Endodermal cell (in vitro differentiated cells): ENCODE measurements around the gene CEACAM1. TPM values are rescaled to one million over a fixed set of nuclear protein-coding genes. Genes with fewer than 3 reads are reported as not detected.
A peak's percentile ranks its signal among the peaks of the same experiment; 100 is the strongest.
"Not testable (repeated sequence)": the region's sequence is repeated elsewhere in the genome, so short reads cannot be mapped to it uniquely, and the experiment has no call there.

Source experiments
- DNase-seq: peaks from one replicate; pipeline ENCODE4 v3.0.0-alpha.2; 2017
- H3K27ac ChIP-seq: 2 replicates; pipeline ENCODE4 v1.5.1; 2013; ENCODE audit warnings: mild to moderate bottlenecking, low read depth, low read length, moderate library complexity
- H3K27me3 ChIP-seq: 2 replicates; pipeline ENCODE4 v1.6.1; 2013; ENCODE audit warnings: mild to moderate bottlenecking, low read length, moderate library complexity; ENCODE audit not compliant: insufficient read depth, control insufficient read depth, poor library complexity, severe bottlenecking
- H3K36me3 ChIP-seq: 2 replicates; pipeline ENCODE4 v1.7.0; 2013; ENCODE audit warnings: mild to moderate bottlenecking, low read length, moderate library complexity; ENCODE audit not compliant: control insufficient read depth, insufficient read depth
- H3K4me1 ChIP-seq: one replicate; pipeline ENCODE4 v1.7.0; 2013; ENCODE audit warnings: low read length; ENCODE audit not compliant: control insufficient read depth, insufficient read depth
- H3K4me3 ChIP-seq: 2 replicates; pipeline ENCODE4 v1.5.1; 2013; ENCODE audit warnings: mild to moderate bottlenecking, low read length, moderate library complexity
- H3K9ac ChIP-seq: 2 replicates; pipeline ENCODE4 v1.6.1; 2013; ENCODE audit warnings: mild to moderate bottlenecking, low read length, moderate library complexity; ENCODE audit not compliant: poor library complexity, severe bottlenecking; ENCODE audit errors: extremely low read depth
- H3K9me3 ChIP-seq: 2 replicates; pipeline ENCODE4 v1.6.1; 2013; ENCODE audit warnings: mild to moderate bottlenecking, low read length, moderate library complexity; ENCODE audit not compliant: control insufficient read depth
- H3K27ac Mint-ChIP-seq: 2 replicates; pipeline ENCODE4 v1.8.0; 2020; ENCODE audit warnings: mixed read lengths
- H3K27me3 Mint-ChIP-seq: 2 replicates; pipeline ENCODE4 v1.8.0; 2021; ENCODE audit warnings: mild to moderate bottlenecking, mixed read lengths; ENCODE audit not compliant: insufficient read depth
- H3K36me3 Mint-ChIP-seq: 2 replicates; pipeline ENCODE4 v1.8.0; 2020; ENCODE audit warnings: low read depth, mixed read lengths
- H3K4me1 Mint-ChIP-seq: 2 replicates; pipeline ENCODE4 v1.8.0; 2020; ENCODE audit warnings: mixed read lengths
- H3K4me3 Mint-ChIP-seq: 2 replicates; pipeline ENCODE4 v1.8.0; 2020; ENCODE audit warnings: mild to moderate bottlenecking, moderate library complexity, mixed read lengths
- H3K9me3 Mint-ChIP-seq: 2 replicates; pipeline ENCODE4 v1.8.0; 2020; ENCODE audit warnings: mild to moderate bottlenecking, mixed read lengths
- CTCF ChIP-seq: fragments of 200-600 bp; sonication (generic); conservative IDR thresholded peaks from 2 replicates; pipeline ENCODE4 v1.5.0; 2021; ENCODE audit warnings: antibody characterized with exemption, mild to moderate bottlenecking
- WGBS, 2 experiments: methylation state at CpG; one replicate each; pipeline versions ENCODE4 v1.1.5 to v1.1.7; 2013; ENCODE audit warnings: missing lambda C conversion rate in 2 of 2, mixed read lengths in 1 of 2; ENCODE audit not compliant: insufficient coverage in 1 of 2, insufficient read length in 1 of 2; 5-methylcytosine and 5-hydroxymethylcytosine counted together
- total RNA-seq, 2 donors: library from RNA; stranded (reverse); fragmentation: NEBNext Ultra II Directional in 1 of 2; extraction: Animal tissue kit (Norgen Biotek cat#: 25700) in 1 of 2; gene quantifications; 2 replicates in 1 of 2; 3 replicates in 1 of 2; pipeline ENCODE4 v1.2.1, GENCODE V29; 2021

The CEACAM1 gene
- total RNA-seq, 2 donors from 2014 or later, result 1.0 to 1.5 TPM

GRCh38 chr19:42487798-42488178 is 40.5 kb downstream of the CEACAM1 start:
- no peak for TF ChIP-seq CTCF
- Histone ChIP-seq H3K27me3 (no peaks in the 10 kb centered on the region), H3K9ac (no peak overlapping the region), H3K4me3 (no peak overlapping the region), H3K27ac (no peak overlapping the region), H3K36me3 (no peaks in the 10 kb centered on the region), H3K4me1 (peaks cover 11% of the 10 kb centered on the region), H3K9me3 (no peaks in the 10 kb centered on the region)
- H3K36me3 Mint-ChIP-seq, result no peaks in the 10 kb centered on the region
- DNase-seq, result no peak
- WGBS, 2 experiments, result 89 to 100% methylated on average over 2 to 3 of the region's 3 CpGs
- no peak overlapping the region for H3K4me3 Mint-ChIP-seq
- no peaks in the 10 kb centered on the region for H3K27me3 Mint-ChIP-seq
- no peaks in the 10 kb centered on the region for H3K9me3 Mint-ChIP-seq
- peak overlapping the region; percentile 60 for H3K27ac Mint-ChIP-seq
- H3K4me1 Mint-ChIP-seq, result peaks cover 20% of the 10 kb centered on the region

DNA sequence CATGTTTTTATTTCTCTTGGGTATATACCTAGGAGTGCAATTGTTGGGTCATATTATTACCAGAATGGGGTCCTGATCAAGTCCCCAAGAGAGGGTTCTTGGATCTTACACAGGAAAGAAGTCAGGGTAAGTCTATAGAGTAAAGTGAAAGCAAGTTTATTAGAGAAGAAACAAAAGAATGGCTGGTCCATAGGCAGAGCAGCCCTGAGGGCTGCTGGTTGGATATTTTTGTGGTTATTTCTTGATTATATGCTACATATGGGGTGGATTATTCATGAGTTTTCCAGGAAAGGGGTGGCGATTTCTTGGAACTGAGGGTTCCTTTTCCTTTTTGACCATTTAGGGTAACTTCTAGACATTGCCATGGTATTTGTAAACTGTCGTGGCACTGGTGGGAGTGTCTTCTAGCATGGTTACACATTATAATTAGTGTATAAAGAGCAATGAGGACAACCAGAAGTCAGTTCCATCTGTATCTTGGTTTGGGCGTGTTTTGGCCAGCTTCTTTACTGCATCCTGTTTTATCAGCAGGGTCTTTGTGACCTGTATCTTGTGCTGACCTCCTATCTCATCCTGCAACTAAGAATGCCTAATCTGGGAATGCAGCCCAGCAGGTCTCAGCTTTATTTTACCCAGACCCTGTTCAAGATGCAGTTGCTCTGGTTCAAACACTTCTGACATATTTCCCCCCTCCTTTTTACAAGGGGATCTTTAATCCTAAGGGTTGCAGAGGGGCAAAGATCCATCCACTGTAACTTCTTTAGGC is 41.1 kb downstream of the CEACAM1 start:
- Histone ChIP-seq H3K27me3 (no peaks in the 10 kb centered on the region), H3K27ac (no peak overlapping the region), H3K9ac (no peak overlapping the region), H3K36me3 (no peaks in the 10 kb centered on the region), H3K9me3 (no peaks in the 10 kb centered on the region), H3K4me3 (no peak overlapping the region), H3K4me1 (peaks cover 11% of the 10 kb centered on the region)
- H3K27me3 Mint-ChIP-seq, result no peaks in the 10 kb centered on the region
- no peaks in the 10 kb centered on the region for H3K36me3 Mint-ChIP-seq
- DNase-seq, result peak; percentile 55
- peak overlapping the region; percentile 60 for H3K27ac Mint-ChIP-seq
- no peaks in the 10 kb centered on the region for H3K9me3 Mint-ChIP-seq
- H3K4me3 Mint-ChIP-seq, result no peak overlapping the region
- peaks cover 20% of the 10 kb centered on the region for H3K4me1 Mint-ChIP-seq
- 84 to 86% methylated on average over 3 of the region's 3 CpGs for WGBS, 2 experiments
- TF ChIP-seq CTCF, result no peak

DNA sequence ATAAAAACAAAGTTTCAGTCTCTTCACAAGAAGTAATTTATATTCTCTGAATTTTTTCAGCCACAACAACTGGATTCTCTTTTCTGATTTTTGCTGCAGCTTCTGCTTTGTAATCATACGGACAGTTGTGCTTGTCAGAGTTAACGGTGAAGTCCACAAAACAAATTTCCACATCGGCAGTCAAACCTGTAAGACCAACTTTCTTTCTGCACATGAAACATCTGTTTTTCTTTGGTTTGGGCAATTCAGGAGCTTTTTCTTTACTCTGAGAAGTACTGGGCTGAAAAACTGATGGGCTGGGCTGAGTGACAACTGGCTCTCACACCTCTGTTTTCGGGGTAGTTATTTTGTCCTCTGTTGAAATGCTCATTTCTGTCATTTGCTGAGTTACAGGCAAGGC is 43.2 kb downstream of the CEACAM1 start:
- not testable (repeated sequence) for H3K9me3 Mint-ChIP-seq, H3K27me3 Mint-ChIP-seq, H3K36me3 ChIP-seq, H3K9ac ChIP-seq, DNase-seq, H3K27ac ChIP-seq, H3K9me3 ChIP-seq, H3K36me3 Mint-ChIP-seq, H3K27ac Mint-ChIP-seq, H3K4me3 Mint-ChIP-seq, H3K27me3 ChIP-seq, H3K4me3 ChIP-seq
- WGBS, 2 experiments, result 87 to 92% methylated on average over 4 of the region's 4 CpGs
- H3K4me1 ChIP-seq, result peaks cover 15% of the 10 kb centered on the region
- peaks cover 25% of the 10 kb centered on the region for H3K4me1 Mint-ChIP-seq
